ENCODE data around the gene FHDC1. TPM values are rescaled to one million over a fixed set of nuclear protein-coding genes. Genes with fewer than 3 reads are reported as not detected.

FHDC1 gene
- total and polyA plus RNA-seq, 7 experiments from 2014 or later, result 0.04 to 0.19 (median 0.10) TPM; not detected in 1

- no peaks in the 10 kb centered on the region for H3K4me1 Mint-ChIP-seq
- no peaks in the 10 kb centered on the region for H3K27me3 ChIP-seq (ENCODE audit: control insufficient read depth in 2 of 2, insufficient read depth in 2 of 2, low read length in 2 of 2)
- no peaks in the 10 kb centered on the region for H3K36me3 ChIP-seq (ENCODE audit: control insufficient read depth in 2 of 3, insufficient read depth in 3 of 3, low read length in 3 of 3)
- peaks cover 9 to 24% (median 10%) of the 10 kb centered on the region in 5 donors for H3K36me3 Mint-ChIP-seq
- H3K27ac ChIP-seq (ENCODE audit: low read depth, low read length), result no peak overlapping the region
- peaks cover 0 to 5% (median 4%) of the 10 kb centered on the region in 5 donors for H3K27me3 Mint-ChIP-seq
- H3K27ac Mint-ChIP-seq, result no peak overlapping the region
- no peak overlapping the region for H3K4me3 Mint-ChIP-seq
- no peaks in the 10 kb centered on the region for H3K9me3 ChIP-seq (ENCODE audit: control insufficient read depth in 2 of 3, low read length in 3 of 3)
- ChIA-PET POLR2A (no interaction called here), CTCF (no interaction called here)
- H3K4me3 ChIP-seq (ENCODE audit: low read length), result no peak overlapping the region
- no peaks in the 10 kb centered on the region for H3K4me1 ChIP-seq (ENCODE audit: control insufficient read depth in 2 of 2, insufficient read depth in 2 of 2, low read length in 2 of 2)
- DNase-seq, result no peak
- ATAC-seq, result no peak
- intact Hi-C loops (cut with micrococcal nuclease), result no loop called here
- peaks cover 0 to 28% (median 19%) of the 10 kb centered on the region in 11 donors for H3K9me3 Mint-ChIP-seq
These were observed 16.3 kb upstream of the FHDC1 start for GRCh38 chr4:152919826-152920225.

- peaks cover 9 to 24% (median 10%) of the 10 kb centered on the region in 5 donors for H3K36me3 Mint-ChIP-seq
- no peaks in the 10 kb centered on the region for H3K36me3 ChIP-seq (ENCODE audit: control insufficient read depth in 2 of 3, insufficient read depth in 3 of 3, low read length in 3 of 3)
- no peak overlapping the region for H3K4me3 ChIP-seq (ENCODE audit: low read length)
- CTCF ChIA-PET, result no interaction called here
- H3K27ac ChIP-seq (ENCODE audit: low read depth, low read length), result no peak overlapping the region
- ATAC-seq (no peak), DNase-seq (no peak)
- H3K9me3 Mint-ChIP-seq, result peaks cover 0 to 28% (median 19%) of the 10 kb centered on the region in 11 donors
- intact Hi-C loops (cut with micrococcal nuclease), result no loop called here
- no peaks in the 10 kb centered on the region for H3K9me3 ChIP-seq (ENCODE audit: control insufficient read depth in 2 of 3, low read length in 3 of 3)
- no peaks in the 10 kb centered on the region for H3K4me1 ChIP-seq (ENCODE audit: control insufficient read depth in 2 of 2, insufficient read depth in 2 of 2, low read length in 2 of 2)
- no peak overlapping the region for H3K27ac Mint-ChIP-seq
- POLR2A ChIA-PET, result no interaction called here
- peaks cover 0 to 2% (median 0%) of the 10 kb centered on the region in 7 donors for H3K4me1 Mint-ChIP-seq
- H3K27me3 ChIP-seq (ENCODE audit: control insufficient read depth in 2 of 2, insufficient read depth in 2 of 2, low read length in 2 of 2), result no peaks in the 10 kb centered on the region
- no peak overlapping the region for H3K4me3 Mint-ChIP-seq
- H3K27me3 Mint-ChIP-seq, result peaks cover 2 to 6% (median 5%) of the 10 kb centered on the region in 5 donors
These were observed 15.4 kb upstream of the FHDC1 start for GRCh38 chr4:152920768-152921167.

- no peak overlapping the region for H3K27ac Mint-ChIP-seq
- DNase-seq (no peak), ATAC-seq (no peak)
- Histone ChIP-seq H3K4me1 (ENCODE audit: control insufficient read depth in 2 of 2, insufficient read depth in 2 of 2, low read length in 2 of 2) (no peaks in the 10 kb centered on the region), H3K9me3 (ENCODE audit: control insufficient read depth in 2 of 3, low read length in 3 of 3) (no peaks in the 10 kb centered on the region), H3K27ac (ENCODE audit: low read depth, low read length) (no peak overlapping the region), H3K4me3 (ENCODE audit: low read length) (no peak overlapping the region), H3K27me3 (ENCODE audit: control insufficient read depth in 2 of 2, insufficient read depth in 2 of 2, low read length in 2 of 2) (no peaks in the 10 kb centered on the region), H3K36me3 (ENCODE audit: control insufficient read depth in 2 of 3, insufficient read depth in 3 of 3, low read length in 3 of 3) (no peaks in the 10 kb centered on the region)
- ChIA-PET POLR2A (no interaction called here), CTCF (interaction anchor here (0.6 kb wide), 1 partner anchor 56 kb away, joined by 3 read pairs; no protein-coding TSS in a partner anchor)
- intact Hi-C loops (cut with micrococcal nuclease), result no loop called here
- peaks cover 0 to 28% (median 19%) of the 10 kb centered on the region in 11 donors for H3K9me3 Mint-ChIP-seq
- H3K4me1 Mint-ChIP-seq, result peaks cover 0 to 2% (median 0%) of the 10 kb centered on the region in 7 donors
- H3K36me3 Mint-ChIP-seq, result peaks cover 9 to 28% (median 14%) of the 10 kb centered on the region in 5 donors
- H3K4me3 Mint-ChIP-seq, result no peak overlapping the region
- peaks cover 4 to 9% (median 5%) of the 10 kb centered on the region in 5 donors for H3K27me3 Mint-ChIP-seq
These were observed 14.8 kb upstream of the FHDC1 start for GRCh38 chr4:152921284-152921683.

- intact Hi-C loops (cut with micrococcal nuclease), result no loop called here
- Mint-ChIP-seq H3K4me1 (peaks cover 0 to 4% (median 0%) of the 10 kb centered on the region in 7 donors), H3K9me3 (peaks cover 0 to 9% (median 6%) of the 10 kb centered on the region in 11 donors), H3K4me3 (no peak overlapping the region), H3K27ac (no peak overlapping the region), H3K36me3 (peaks cover 0 to 16% (median 3%) of the 10 kb centered on the region in 5 donors), H3K27me3 (peaks cover 14 to 32% (median 26%) of the 10 kb centered on the region in 5 donors)
- DNase-seq (no peak), ATAC-seq (no peak)
- H3K4me1 ChIP-seq (ENCODE audit: control insufficient read depth in 2 of 2, insufficient read depth in 2 of 2, low read length in 2 of 2), result no peaks in the 10 kb centered on the region
- peaks cover 0 to 3% of the 10 kb centered on the region in 2 donors for H3K27me3 ChIP-seq (ENCODE audit: control insufficient read depth in 2 of 2, insufficient read depth in 2 of 2, low read length in 2 of 2)
- ChIA-PET CTCF (interaction anchor here (0.7 kb wide), 1 partner anchor 707 kb away, joined by 5 read pairs; no protein-coding TSS in a partner anchor), POLR2A (no interaction called here)
- H3K27ac ChIP-seq (ENCODE audit: low read depth, low read length), result no peak overlapping the region
- no peaks in the 10 kb centered on the region for H3K9me3 ChIP-seq (ENCODE audit: control insufficient read depth in 2 of 3, low read length in 3 of 3)
- no peaks in the 10 kb centered on the region for H3K36me3 ChIP-seq (ENCODE audit: control insufficient read depth in 2 of 3, insufficient read depth in 3 of 3, low read length in 3 of 3)
- no peak overlapping the region for H3K4me3 ChIP-seq (ENCODE audit: low read length)
These were observed 10.3 kb upstream of the FHDC1 start for GRCh38 chr4:152925851-152926250.

- Mint-ChIP-seq H3K27ac (no peak overlapping the region), H3K4me1 (peaks cover 0 to 4% (median 0%) of the 10 kb centered on the region in 7 donors), H3K9me3 (peaks cover 0 to 1% (median under 1%) of the 10 kb centered on the region in 11 donors), H3K4me3 (no peak overlapping the region), H3K36me3 (peaks cover 0 to 11% (median 0%) of the 10 kb centered on the region in 5 donors), H3K27me3 (peaks cover 12 to 41% (median 22%) of the 10 kb centered on the region in 5 donors)
- intact Hi-C loops (cut with micrococcal nuclease), result no loop called here
- CTCF ChIA-PET, result interaction anchor here (0.6 kb wide), 1 partner anchor 1606 kb away, joined by 3 read pairs; no protein-coding TSS in a partner anchor
- Histone ChIP-seq H3K9me3 (ENCODE audit: control insufficient read depth in 2 of 3, low read length in 3 of 3) (no peaks in the 10 kb centered on the region), H3K27ac (ENCODE audit: low read depth, low read length) (no peak overlapping the region), H3K27me3 (ENCODE audit: control insufficient read depth in 2 of 2, insufficient read depth in 2 of 2, low read length in 2 of 2) (peaks cover 0 to 3% of the 10 kb centered on the region in 2 donors), H3K4me1 (ENCODE audit: control insufficient read depth in 2 of 2, insufficient read depth in 2 of 2, low read length in 2 of 2) (no peaks in the 10 kb centered on the region), H3K36me3 (ENCODE audit: control insufficient read depth in 2 of 3, insufficient read depth in 3 of 3, low read length in 3 of 3) (no peaks in the 10 kb centered on the region), H3K4me3 (ENCODE audit: low read length) (no peak overlapping the region)
- DNase-seq (no peak), ATAC-seq (no peak)
- POLR2A ChIA-PET, result no interaction called here
These were observed 9.2 kb upstream of the FHDC1 start for GRCh38 chr4:152926959-152927358.

GRCh38 chr4:152927737-152928136, 8.4 kb upstream of the FHDC1 start:
- peaks cover 0 to 4% (median 0%) of the 10 kb centered on the region in 7 donors for H3K4me1 Mint-ChIP-seq
- ATAC-seq, result no peak
- POLR2A ChIA-PET, result no interaction called here

GRCh38 chr4:152928286-152928685, 7.8 kb upstream of the FHDC1 start:
- peaks cover 19 to 48% (median 29%) of the 10 kb centered on the region in 5 donors for H3K27me3 Mint-ChIP-seq
- H3K4me3 ChIP-seq (ENCODE audit: low read length), result no peak overlapping the region
- intact Hi-C loops (cut with micrococcal nuclease), result no loop called here
- H3K27ac Mint-ChIP-seq, result no peak overlapping the region
- H3K4me1 ChIP-seq (ENCODE audit: control insufficient read depth in 2 of 2, insufficient read depth in 2 of 2, low read length in 2 of 2), result no peaks in the 10 kb centered on the region
- peaks cover 0 to 11% (median 0%) of the 10 kb centered on the region in 5 donors for H3K36me3 Mint-ChIP-seq
- H3K9me3 ChIP-seq (ENCODE audit: control insufficient read depth in 2 of 3, low read length in 3 of 3), result no peaks in the 10 kb centered on the region
- H3K27ac ChIP-seq (ENCODE audit: low read depth, low read length), result no peak overlapping the region
- peaks cover 0 to 4% (median 0%) of the 10 kb centered on the region in 7 donors for H3K4me1 Mint-ChIP-seq
- ChIA-PET POLR2A (no interaction called here), CTCF (no interaction called here)
- H3K4me3 Mint-ChIP-seq, result no peak overlapping the region
- ATAC-seq (no peak), DNase-seq (no peak)
- H3K36me3 ChIP-seq (ENCODE audit: control insufficient read depth in 2 of 3, insufficient read depth in 3 of 3, low read length in 3 of 3), result no peaks in the 10 kb centered on the region
- peaks cover 0 to 3% of the 10 kb centered on the region in 2 donors for H3K27me3 ChIP-seq (ENCODE audit: control insufficient read depth in 2 of 2, insufficient read depth in 2 of 2, low read length in 2 of 2)
- H3K9me3 Mint-ChIP-seq, result no peaks in the 10 kb centered on the region

More at GRCh38 chr4:152927737-152928136, 8.4 kb upstream of the FHDC1 start:
- no peaks in the 10 kb centered on the region for H3K36me3 ChIP-seq (ENCODE audit: control insufficient read depth in 2 of 3, insufficient read depth in 3 of 3, low read length in 3 of 3)
- H3K36me3 Mint-ChIP-seq, result peaks cover 0 to 11% (median 0%) of the 10 kb centered on the region in 5 donors
- H3K27ac Mint-ChIP-seq, result no peak overlapping the region
- no peak overlapping the region for H3K27ac ChIP-seq (ENCODE audit: low read depth, low read length)
- peaks cover 0 to 3% of the 10 kb centered on the region in 2 donors for H3K27me3 ChIP-seq (ENCODE audit: control insufficient read depth in 2 of 2, insufficient read depth in 2 of 2, low read length in 2 of 2)
- intact Hi-C loops (cut with micrococcal nuclease), result no loop called here
- no peak overlapping the region for H3K4me3 ChIP-seq (ENCODE audit: low read length)
- no peak for DNase-seq
- H3K4me3 Mint-ChIP-seq, result no peak overlapping the region
- CTCF ChIA-PET, result no interaction called here
- H3K27me3 Mint-ChIP-seq, result peaks cover 13 to 43% (median 25%) of the 10 kb centered on the region in 5 donors
- H3K9me3 ChIP-seq (ENCODE audit: control insufficient read depth in 2 of 3, low read length in 3 of 3), result no peaks in the 10 kb centered on the region
- no peaks in the 10 kb centered on the region for H3K9me3 Mint-ChIP-seq
- H3K4me1 ChIP-seq (ENCODE audit: control insufficient read depth in 2 of 2, insufficient read depth in 2 of 2, low read length in 2 of 2), result no peaks in the 10 kb centered on the region
